ENCODE data around the gene UBE2O.

DNA sequence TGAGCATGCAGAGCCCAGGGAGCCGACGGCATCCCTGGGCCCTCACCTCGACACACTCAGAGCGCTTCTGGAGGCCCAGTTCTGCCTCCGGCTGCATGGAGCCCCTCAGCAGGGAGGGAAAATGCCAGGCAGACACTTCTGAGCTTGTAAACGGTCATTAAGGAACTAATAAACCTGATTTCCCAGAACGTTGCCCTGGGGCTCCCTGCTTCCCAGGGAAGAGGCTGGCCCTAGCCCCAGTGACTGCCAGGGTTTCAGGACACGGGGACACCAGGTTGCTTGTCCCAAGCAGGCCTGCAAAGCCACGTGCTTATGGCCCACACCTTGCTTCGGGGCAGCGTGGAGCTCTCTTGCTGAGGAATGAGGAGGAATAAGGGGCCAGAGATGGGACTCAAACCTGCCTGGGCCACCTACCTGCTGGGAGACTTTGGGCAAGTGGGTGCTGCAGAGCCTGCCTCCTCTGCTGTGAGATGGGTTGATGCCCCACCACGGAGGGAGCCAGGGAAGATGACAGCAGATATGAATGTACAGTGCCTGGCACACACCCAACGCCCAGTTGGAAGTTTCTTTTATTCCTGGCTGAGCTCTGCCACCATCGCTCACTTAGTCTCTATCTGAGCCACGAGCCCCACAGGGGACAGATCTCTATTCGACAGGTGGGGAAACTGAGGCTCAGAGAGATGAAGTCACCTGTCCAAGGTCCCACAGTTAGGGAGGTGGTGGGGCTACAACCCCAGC, 42.9 kb upstream of the UBE2O start:
- TF ChIP-seq POLR2AphosphoS5 (IDR thresholded peaks at IDR 0.05; ENCODE audit: insufficient read depth, low read depth, low read length) (no peak), GATA2 (IDR thresholded peaks at IDR 0.05; ENCODE audit: insufficient read depth, insufficient read length, low read depth, low read length) (no peak), POLR2A (IDR thresholded peaks at IDR 0.05; ENCODE audit: low read depth, low read length) (no peak), EZH2 (IDR thresholded peaks at IDR 0.05; ENCODE audit: borderline replicate concordance, low read depth, low read length, severe bottlenecking) (no peak), MYC (IDR thresholded peaks at IDR 0.05; ENCODE audit: low read depth, low read length) (no peak)
- TF ChIP-seq, protein P1, sequence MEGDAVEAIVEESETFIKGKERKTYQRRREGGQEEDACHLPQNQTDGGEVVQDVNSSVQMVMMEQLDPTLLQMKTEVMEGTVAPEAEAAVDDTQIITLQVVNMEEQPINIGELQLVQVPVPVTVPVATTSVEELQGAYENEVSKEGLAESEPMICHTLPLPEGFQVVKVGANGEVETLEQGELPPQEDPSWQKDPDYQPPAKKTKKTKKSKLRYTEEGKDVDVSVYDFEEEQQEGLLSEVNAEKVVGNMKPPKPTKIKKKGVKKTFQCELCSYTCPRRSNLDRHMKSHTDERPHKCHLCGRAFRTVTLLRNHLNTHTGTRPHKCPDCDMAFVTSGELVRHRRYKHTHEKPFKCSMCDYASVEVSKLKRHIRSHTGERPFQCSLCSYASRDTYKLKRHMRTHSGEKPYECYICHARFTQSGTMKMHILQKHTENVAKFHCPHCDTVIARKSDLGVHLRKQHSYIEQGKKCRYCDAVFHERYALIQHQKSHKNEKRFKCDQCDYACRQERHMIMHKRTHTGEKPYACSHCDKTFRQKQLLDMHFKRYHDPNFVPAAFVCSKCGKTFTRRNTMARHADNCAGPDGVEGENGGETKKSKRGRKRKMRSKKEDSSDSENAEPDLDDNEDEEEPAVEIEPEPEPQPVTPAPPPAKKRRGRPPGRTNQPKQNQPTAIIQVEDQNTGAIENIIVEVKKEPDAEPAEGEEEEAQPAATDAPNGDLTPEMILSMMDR (IDR thresholded peaks at IDR 0.05; ENCODE audit: extremely low read depth in 1 of 2, insufficient read depth in 1 of 2, low read depth in 1 of 2, low read length in 2 of 2): no peak
- TF ChIP-seq, protein P2, sequence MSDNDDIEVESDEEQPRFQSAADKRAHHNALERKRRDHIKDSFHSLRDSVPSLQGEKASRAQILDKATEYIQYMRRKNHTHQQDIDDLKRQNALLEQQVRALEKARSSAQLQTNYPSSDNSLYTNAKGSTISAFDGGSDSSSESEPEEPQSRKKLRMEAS (IDR thresholded peaks at IDR 0.05; ENCODE audit: insufficient read depth, insufficient read length): no peak
